HUDEP-2 (cell line): ENCODE data around the gene NAA35.
"Not testable (repeated sequence)": the region's sequence is repeated elsewhere in the genome, so short reads cannot be mapped to it uniquely, and the experiment has no call there.

Experiments used
- DNase-seq, 76 experiments: peaks; one replicate each; lab custom pipeline; 2025; ENCODE audit not compliant: unreplicated experiment in 76 of 76; lab: John Stamatoyannopoulos, UW

The NAA35 gene

DNA sequence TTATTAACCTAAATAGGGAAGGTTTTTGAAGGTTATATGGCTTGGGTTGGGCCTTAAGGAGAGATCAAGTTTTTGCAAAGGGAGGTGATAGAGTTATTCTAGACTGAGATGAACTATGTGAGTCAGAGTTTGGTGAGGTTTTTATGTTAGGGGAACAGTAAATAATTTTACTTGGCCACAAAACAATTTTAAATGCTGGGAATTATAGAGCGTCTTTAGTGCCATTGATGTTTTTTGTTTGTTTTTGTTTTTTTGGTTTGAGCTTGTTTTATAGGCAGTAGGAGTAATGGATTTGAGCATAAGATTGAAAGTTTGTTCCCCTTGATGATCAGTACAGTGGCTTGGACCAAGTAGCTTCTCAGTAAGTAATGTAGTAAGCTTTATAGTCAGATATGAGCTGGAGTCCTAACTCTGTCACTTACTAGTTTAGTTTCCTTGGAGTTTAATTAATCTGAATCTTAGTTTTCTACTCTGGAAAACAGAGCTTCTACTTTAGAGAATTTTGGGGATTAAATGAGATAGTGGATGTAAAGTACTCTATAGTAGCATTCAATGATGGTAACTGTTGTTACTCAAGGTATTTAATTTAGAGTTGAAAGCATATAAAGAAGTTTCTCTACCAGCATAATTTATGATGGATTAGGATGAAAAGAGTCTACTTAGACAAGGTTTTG lies 2.9 kb downstream of the NAA35 start:
- DNase-seq: no peak

DNA sequence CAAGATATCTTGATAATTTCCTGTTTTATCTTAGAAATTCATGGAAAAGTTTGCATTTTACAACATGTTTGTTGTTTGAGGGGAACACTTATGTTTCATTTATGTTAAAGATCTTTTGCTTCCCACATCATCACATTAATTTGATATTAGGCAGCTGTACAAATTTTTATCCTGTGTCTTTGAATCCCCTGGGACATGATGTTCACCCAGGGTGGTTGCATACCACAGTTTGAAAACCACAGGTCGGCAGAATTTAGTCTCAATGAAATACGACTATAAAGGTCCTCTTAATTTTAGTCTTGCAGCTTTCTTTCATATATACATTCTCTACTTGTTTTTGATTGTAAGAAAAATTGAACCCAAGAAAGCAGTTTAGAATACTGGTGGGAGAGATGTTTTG lies 3.7 kb downstream of the NAA35 start:
- DNase-seq: no peak

DNA sequence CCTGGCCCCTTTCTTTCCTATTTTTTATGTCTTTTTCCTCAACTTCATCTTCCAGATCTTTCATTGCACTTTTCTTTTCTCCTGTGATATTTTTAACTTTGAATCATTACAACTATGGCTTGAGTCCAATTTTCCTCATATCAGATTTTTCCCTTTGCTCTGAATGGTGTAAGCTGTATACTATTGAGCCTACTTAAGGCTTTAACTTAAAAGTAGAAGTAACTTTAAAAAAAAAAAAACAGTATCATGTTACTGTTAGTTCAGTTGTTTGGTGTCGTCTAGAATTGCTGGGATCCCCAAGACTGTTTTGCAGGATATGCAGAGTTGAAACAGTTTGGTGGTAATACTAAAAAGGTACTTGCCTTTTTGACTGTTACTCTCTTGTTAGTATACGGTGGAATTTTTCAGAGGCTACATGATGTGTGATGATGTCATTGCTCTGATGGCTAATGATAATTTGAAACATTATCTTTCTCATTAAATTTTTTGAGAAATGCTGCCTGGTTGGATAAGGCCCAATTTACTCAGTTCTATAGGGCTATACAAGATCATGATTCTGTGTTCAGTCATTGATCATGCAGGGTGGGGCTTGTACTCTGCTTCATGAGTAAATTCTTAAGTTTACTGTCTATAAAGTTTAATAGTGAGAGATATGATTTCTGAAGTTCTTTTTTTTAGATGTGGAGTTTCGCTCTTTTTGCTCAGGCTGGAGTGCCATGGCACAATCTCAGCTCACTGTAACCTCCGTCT lies 8.8 kb downstream of the NAA35 start:
- no peak for DNase-seq

DNA sequence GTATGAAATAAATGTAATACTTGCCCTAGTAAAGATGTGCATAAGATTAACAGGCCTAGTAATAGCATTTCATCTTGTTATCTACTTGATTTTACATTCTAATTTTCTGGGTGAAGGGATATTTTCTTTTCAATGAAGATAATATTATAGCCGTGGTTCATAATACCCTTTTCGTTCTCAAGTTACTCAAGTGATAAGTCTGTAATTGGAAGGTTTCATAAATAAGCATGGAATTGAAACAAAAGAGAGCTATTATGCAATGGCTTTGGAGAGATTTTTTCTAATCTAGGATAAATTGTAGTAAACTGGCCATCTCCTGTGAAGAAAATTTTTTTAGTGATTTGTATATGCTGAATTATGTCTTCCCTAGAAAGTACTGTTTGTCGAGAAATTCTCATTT lies 19.0 kb downstream of the NAA35 start:
- DNase-seq: no peak

DNA sequence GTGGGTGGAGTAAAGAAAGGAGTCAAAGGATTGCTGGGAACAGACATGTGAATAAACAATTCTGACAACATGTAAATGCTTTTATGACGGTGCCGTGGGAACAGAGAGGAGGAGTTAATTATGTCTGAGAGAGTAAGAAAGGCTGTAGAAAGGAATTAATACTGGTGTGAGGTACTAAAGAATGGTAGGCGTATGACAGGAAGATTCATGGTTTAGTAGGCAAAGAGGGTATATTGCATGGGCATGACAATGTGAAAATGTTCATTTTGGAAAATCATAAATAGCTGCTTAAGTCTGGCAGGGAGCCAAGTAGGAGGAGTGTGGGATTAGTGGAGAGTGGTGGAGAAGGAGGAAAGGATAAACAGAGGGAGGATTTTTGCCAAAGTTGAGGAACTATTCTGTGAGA lies 19.7 kb downstream of the NAA35 start:
- no peak for DNase-seq

DNA sequence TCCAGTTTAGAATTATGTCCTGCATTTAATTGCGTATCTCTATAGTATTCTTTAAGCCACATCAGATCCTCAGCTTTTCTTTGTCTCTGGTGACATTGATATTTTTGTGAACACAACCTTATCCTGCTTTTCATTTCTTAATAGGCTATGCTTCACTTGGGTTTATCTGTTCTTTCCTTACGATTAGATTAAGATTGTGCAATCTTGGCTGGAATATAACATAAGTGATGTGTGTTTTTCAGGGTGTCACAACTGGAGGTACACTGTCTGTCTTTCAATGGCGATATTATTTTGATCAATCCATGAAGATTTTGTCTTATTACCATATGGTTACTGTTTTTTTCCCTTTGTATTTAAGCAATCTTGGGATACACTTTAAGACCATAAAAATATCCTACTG lies 23.6 kb downstream of the NAA35 start:
- DNase-seq: no peak

DNA sequence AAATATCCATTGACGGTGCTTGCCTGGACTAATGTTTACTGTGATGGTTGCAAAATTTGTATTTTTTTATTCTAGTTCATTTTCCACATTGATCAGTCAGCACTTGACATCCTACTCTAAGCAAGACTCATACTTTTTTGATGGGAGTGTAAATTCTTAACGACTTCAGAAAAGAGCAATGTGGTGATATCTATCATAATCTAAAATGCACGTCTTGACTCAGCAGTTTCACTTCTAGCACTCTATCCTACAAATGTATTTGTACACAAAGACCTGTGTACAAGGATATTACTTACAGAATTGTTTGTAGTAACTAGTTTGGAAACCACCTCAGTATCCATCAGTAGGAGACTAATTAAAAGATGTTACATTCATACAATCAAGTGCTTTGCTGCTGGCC lies 24.0 kb downstream of the NAA35 start:
- DNase-seq: no peak

DNA sequence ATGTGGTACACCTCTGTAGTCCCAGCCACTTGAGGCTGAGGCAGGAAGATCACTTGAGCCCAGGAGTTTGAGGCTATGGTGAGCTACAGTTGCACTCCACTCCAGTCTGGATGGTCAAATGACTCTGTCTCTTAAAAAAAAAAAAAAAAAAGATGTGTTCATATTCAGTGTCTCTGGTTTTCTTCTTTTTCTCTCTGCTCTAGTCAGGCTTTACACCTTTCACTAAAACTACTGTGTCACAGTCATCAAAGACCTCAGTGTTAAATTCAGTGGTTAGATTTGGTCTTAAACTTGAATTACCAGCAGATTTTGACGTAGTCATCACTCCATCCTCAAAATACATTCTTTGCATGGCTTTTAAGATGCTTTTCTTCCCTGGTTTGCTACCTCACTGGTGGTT lies 28.8 kb downstream of the NAA35 start:
- no peak for DNase-seq

DNA sequence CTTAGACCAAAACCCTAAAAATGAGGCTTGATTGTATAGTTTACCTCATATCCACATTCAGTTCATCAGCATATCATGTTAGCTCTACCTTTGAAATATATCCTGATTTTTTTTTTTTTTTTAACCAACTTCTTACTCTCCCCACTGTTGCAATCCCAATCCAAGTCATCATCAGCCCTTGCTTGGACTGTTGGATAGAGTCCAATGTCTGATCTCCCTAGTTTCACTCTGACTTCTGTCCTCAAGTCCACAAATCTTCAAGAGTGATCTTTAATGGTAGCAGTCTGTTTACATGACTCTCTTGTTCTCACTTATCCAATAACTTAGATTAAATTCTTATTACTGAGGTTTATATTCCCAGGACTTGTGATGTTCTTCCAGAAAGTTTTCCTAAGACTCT lies 30.8 kb downstream of the NAA35 start:
- no peak for DNase-seq

DNA sequence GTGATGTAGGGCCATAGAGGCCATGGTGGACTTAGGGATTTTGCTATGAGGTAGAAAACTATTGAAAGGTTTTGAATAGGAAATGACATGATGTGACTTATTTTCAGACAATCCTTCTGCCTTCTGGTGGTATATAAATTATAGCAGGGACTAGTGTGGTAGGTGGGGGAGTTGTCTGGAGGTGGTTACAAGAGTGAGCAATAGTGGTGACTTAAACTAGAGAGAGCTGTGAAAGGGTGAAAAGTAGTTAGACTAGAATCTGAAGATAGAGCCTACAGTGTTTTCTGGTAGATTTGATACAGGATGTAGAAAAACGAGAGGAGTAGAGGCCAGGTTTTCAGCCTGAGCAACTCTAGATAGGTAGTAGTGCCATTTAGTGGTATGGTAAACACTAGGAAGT lies 32.3 kb downstream of the NAA35 start:
- DNase-seq: no peak

DNA sequence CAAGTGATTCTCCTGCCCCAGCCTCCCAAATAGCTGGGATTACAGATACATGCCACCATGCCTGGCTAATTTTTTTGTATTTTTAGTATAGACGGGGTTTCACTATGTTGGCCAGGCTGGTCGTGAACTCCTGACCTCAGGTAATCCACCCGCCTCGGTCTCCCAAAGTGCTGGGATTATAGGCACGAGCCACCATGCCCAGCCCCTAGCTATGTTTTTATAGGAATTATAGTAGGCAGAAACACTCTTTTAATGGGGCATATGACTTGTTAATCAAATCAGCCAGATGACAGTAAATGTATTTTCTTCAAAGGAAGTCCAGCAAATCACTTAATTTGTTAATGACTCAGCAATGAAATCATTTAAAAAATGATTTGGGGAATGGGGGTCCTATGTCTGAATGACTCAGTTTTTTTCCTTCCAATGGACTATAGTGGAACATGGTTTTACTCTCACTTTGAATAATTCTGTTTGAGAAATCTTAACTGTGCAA lies 33.2 kb downstream of the NAA35 start:
- not testable (repeated sequence) for DNase-seq

DNA sequence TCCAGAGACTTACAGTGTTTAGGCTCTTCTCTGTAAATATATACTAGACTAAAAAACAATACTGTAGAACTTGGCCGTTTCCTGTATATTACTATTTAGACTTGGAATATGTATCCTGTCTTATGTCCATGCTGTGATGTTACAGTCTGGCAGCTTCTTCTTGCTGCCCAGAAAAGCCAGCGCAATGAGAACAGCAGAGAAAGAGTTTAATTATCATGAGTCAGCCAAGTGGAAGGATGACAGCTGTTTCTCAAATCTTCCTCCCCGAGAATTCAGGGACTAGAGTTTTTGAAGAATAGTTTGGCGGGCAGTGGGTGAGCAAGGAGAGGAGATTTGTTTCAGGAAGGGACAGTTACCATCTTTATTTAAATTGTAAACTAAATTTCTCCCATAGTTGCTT lies 37.5 kb downstream of the NAA35 start:
- no peak for DNase-seq

DNA sequence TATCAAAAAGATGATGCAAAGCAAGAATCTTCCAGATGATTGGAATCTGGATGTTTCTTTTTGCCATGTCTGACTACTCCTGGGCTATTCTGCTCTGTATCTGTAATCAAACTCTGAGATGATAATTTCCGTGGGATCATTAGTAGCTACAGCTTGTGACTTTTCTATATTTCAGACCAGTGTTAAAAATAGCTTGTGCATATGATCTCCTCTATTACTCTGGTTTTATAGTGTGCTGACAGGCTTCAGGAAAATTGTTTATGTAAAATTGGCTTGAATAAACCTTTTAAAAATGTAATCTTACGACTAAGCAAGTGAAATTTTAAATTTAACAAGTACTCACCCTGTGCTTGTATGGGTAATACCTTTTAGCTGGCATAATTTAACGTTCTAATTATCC lies 40.4 kb downstream of the NAA35 start:
- no peak for DNase-seq

DNA sequence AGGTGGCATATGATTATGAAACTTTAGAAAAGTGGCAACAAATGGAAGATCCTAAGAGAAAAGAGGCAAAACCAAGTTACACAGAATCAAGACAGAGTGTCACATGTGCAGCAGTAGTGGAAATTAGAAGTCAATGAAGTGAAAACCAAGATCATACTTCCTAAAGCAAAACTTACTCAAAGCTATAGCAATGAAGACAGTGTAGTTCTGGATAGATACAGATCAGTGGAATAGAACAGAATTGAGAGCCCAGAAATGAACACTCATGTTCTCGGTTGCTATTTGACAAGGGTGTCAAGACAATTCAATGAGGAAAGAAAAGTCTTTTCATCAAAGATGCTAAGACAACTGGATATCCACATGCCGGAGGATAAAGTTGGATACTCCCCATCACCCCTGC lies 43.5 kb downstream of the NAA35 start:
- no peak for DNase-seq

DNA sequence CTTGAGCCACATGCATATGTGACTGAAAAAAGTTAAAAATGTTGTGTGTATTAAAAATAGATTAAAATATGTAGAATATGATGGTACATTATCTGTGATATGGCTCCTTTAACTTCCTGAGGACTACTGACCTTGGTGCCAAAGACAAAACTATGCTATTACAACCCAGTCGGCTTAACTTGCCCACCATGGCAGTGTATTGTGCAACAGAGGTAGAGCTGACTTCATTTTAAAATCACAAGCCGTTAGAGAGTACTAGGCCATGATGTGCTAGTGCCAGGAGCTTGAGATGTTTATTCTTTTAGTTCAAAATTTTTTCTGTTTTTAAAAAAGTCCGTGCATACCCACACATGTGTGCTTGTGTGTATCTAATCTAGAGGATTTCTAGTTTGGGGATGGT lies 46.3 kb downstream of the NAA35 start:
- DNase-seq: no peak

DNA sequence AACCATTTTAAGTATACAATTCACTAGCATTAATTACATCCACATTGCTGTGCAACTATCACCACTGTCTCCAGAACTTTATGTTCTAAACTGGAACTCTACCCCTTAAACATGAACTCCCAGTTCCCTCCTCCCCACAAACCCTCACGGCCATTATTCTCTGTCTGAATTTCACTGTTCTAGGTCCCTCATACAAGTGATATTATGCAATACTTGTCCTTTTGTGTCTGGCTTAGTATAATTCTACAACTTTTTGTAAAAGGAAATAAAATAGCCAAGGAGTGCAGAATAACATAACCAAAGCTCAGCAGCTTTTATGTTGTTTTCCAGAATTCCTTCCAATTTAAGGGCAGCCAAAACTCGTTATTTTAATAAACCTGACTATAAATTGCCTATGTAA lies 53.2 kb downstream of the NAA35 start:
- no peak for DNase-seq

DNA sequence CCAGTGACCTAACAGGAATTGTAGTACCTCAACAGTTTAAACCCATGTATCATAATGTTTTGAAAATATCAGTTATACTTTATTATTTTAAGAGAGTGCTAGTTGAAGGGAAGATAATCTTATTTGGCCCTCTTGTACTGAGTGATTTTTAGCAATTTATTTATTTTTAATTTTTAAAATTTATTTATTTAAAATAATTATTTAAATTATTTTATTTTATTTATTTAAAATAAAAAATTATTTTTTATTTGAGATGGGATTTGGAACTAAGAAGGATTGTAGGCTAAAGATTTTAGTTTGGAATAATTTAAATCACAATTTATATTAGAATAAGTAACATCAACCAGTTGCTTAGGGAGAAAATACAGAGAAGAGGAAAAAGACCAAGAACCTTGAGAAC lies 54.2 kb downstream of the NAA35 start:
- no peak for DNase-seq

DNA sequence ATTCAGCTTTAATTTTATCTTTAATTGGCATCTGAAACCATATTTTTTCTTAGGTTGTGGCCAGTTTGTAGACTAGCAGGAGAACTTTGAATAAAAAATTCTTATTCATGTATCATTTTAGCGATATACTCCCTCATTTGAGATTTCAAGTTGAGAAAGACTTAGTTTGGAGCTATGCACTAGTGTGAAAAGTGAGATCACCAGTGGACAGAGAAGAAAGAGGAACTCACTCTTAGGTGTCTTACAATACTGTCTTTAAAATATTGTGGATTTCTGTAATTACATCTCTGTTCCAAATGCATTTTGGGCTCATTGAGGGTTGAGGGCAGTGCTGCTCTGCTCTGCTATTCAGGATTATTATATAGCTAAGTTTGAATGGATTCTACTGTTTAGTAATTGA lies 54.7 kb downstream of the NAA35 start:
- DNase-seq: no peak

DNA sequence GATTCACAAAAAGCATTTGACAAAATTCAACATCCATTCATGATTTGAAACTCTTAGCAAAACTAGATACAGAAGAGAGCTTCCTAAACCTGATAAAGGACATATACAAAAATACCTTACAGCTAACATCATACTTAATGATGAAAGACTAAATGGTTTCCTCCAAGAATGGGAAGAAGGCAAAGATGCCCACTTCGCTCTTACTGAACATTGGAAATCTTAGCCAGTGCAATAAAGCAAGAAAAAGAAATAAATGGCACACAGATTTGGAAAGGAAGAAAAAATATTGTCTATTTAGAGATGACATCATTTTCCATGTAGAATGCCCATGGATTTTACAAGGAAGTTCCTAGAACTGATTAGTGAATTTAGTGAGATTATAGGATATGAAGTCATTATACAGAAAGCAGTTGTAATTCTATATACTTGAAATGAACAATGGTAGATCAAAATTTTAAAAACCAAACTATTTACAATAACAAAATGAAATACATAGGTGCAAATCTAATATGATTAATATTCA lies 64.4 kb downstream of the NAA35 start:
- DNase-seq: no peak

DNA sequence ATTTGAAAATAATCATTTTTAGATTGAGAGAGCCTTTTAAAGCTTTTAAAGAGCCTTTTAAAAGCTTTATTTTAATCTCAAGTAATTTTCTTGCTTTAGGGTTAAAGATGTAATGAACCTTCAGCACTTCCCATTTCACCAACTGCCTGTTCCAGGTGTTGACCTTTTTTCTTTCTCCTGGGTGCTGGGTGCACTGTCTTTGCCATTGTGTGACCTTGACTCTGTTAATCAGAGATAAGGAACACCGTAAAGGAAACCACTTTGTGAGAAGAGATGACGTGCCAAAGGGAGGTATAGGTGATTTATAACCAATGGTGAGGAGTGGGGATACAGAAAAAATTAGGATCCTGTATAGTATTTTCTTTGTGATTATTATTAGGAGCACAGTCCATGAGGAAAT lies 68.2 kb downstream of the NAA35 start:
- peak in 1 of 76 experiments; percentile 5 for DNase-seq

DNA sequence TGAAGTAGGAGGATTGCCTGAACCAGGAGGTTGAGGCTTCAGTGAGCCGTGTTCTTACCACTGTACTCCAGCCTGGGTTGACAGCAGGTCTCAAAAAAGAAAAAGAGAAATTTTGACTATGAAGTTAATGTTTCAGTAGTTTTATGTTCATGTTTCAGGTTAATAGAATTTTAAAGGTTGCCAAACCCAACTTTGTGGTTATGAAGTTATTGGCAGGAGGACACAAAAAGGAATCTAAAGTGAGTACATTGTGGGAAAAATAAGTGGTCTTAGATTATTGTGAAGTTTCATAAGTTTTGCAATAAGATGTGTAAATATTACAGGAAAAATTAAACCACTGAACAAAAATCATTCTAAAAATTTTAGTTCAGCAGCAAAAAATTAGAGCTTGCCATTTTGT lies 79.8 kb downstream of the NAA35 start:
- DNase-seq: no peak

DNA sequence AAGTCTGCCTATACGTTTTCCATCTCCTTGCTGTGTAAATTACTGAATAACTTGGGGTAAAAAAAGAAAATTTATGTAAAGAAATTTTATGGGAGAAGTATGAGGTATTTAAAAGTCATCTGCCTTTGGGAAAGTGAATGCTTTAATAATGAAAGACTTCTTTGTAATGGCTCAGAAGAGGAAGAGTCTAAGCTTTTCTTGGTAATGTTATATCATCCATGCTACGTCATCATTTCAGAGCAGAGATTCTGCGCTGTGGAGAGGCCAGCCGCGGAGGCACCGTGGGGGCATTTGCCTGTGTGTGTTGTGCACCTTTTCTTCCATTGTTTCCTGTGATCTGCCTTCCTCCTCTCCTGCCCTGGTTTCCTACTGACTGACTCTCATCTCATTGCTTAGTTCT lies 80.2 kb downstream of the NAA35 start:
- no peak for DNase-seq
